IMR-90 (cell line): ENCODE data around the gene MSI2. TPM values are rescaled to one million over a fixed set of nuclear protein-coding genes. Genes with fewer than 3 reads are reported as not detected.

Experiments
- ATAC-seq: fragments of 200-7000 bp; cut with Tn5 transposase; 2 replicates; pipeline ENCODE4 v1.9.1; 2020; ENCODE audit warnings: low read depth, mild to moderate bottlenecking, moderate library complexity
- BruUV-seq: library from RNA; stranded (reverse); fragments of 400-500 nt; replicated peaks from 2 replicates; lab custom pipeline; 2021; lab: Mats Ljungman, UMichigan
- CTCF ChIA-PET: fragments of 300-600 bp; formaldehyde crosslinking; extraction: SDS; loops from one replicate; lab custom pipeline; 2021; ENCODE audit warnings: antibody characterized with exemption; lab: Yijun Ruan, JAX
- POLR2A ChIA-PET: fragments of 300-600 bp; sonication (Branson Sonifier 250); formaldehyde crosslinking; loops from one replicate; lab custom pipeline; 2022; ENCODE audit warnings: antibody characterized with exemption; ENCODE audit not compliant: unreplicated experiment; lab: Charles Lee
- DNase-seq: peaks from one replicate; pipeline ENCODE4 v3.0.0; 2013
- H2AFZ ChIP-seq: replicated peaks from 2 replicates; pipeline ENCODE3; 2013; ENCODE audit warnings: low read length, mild to moderate bottlenecking; ENCODE audit not compliant: poor library complexity
- H2AK5ac ChIP-seq: 2 replicates; pipeline ENCODE4 v1.6.1; 2013; ENCODE audit warnings: low read depth, low read length, inconsistent platforms
- H2AK9ac ChIP-seq: replicated peaks from 2 replicates; pipeline ENCODE3; 2013; ENCODE audit warnings: mild to moderate bottlenecking, low read depth, low read length, moderate library complexity; ENCODE audit not compliant: poor library complexity
- H2BK120ac ChIP-seq: 2 replicates; pipeline ENCODE4 v1.6.1; 2013; ENCODE audit warnings: low read depth, low read length, inconsistent platforms
- H2BK15ac ChIP-seq: 3 replicates; pipeline ENCODE4 v1.6.1; 2013; ENCODE audit warnings: low read depth, low read length, inconsistent platforms
- H2BK20ac ChIP-seq: 2 replicates; pipeline ENCODE4 v1.6.1; 2013; ENCODE audit warnings: low read depth, mild to moderate bottlenecking, inconsistent platforms, low read length, moderate library complexity
- H2BK5ac ChIP-seq: 2 replicates; pipeline ENCODE4 v1.6.1; 2013; ENCODE audit warnings: mild to moderate bottlenecking, low read depth, low read length, inconsistent platforms; ENCODE audit not compliant: poor library complexity, severe bottlenecking
- H3K14ac ChIP-seq: replicated peaks from 2 replicates; pipeline ENCODE4 v1.6.1; 2013; ENCODE audit warnings: low read depth, low read length, inconsistent platforms
- H3K18ac ChIP-seq: 2 replicates; pipeline ENCODE4 v1.6.1; 2013; ENCODE audit warnings: low read depth, low read length, control low read depth
- H3K23ac ChIP-seq: 2 replicates; pipeline ENCODE4 v1.6.1; 2013; ENCODE audit warnings: low read depth, low read length, inconsistent platforms
- H3K27ac ChIP-seq: 2 replicates; pipeline ENCODE4 v1.5.1; 2013; ENCODE audit warnings: mild to moderate bottlenecking, control low read depth, low read length; ENCODE audit not compliant: insufficient read depth
- H3K27me3 ChIP-seq: 2 replicates; pipeline ENCODE4 v1.6.1; 2013; ENCODE audit warnings: low read length; ENCODE audit not compliant: control insufficient read depth, insufficient read depth
- H3K36me3 ChIP-seq: 2 replicates; pipeline ENCODE4 v1.6.1; 2013; ENCODE audit warnings: low read length, mixed read lengths; ENCODE audit not compliant: control insufficient read depth, insufficient read depth
- H3K4ac ChIP-seq: 2 replicates; pipeline ENCODE4 v1.6.1; 2013; ENCODE audit warnings: low read depth, low read length, inconsistent platforms
- H3K4me1 ChIP-seq: 2 replicates; pipeline ENCODE4 v1.6.1; 2013; ENCODE audit warnings: low read length, mixed read lengths; ENCODE audit not compliant: control insufficient read depth, insufficient read depth
- H3K4me2 ChIP-seq: 2 replicates; pipeline ENCODE4 v1.6.1; 2013; ENCODE audit warnings: low read depth, mild to moderate bottlenecking, control low read depth, low read length, moderate library complexity
- H3K4me3 ChIP-seq: 2 replicates; pipeline ENCODE4 v1.5.1; 2013; ENCODE audit warnings: low read depth, mild to moderate bottlenecking, control low read depth, low read length, moderate library complexity; ENCODE audit not compliant: insufficient read depth
- H3K56ac ChIP-seq: 2 replicates; pipeline ENCODE4 v1.6.1; 2013; ENCODE audit warnings: low read length, inconsistent platforms; ENCODE audit not compliant: insufficient read depth; ENCODE audit errors: extremely low read depth
- H3K79me1 ChIP-seq, 2 experiments: 2 replicates each; pipeline ENCODE4 v1.6.1; 2013; ENCODE audit warnings: low read length in 2 of 2, inconsistent platforms in 1 of 2, low read depth in 1 of 2
- H3K9ac ChIP-seq: 2 replicates; pipeline ENCODE4 v1.6.1; 2013; ENCODE audit warnings: low read depth, low read length, control low read depth
- H3K9me1 ChIP-seq: 2 replicates; pipeline ENCODE4 v1.6.1; 2013; ENCODE audit warnings: low read length, inconsistent platforms; ENCODE audit not compliant: insufficient read depth
- H3K9me3 ChIP-seq: 2 replicates; pipeline ENCODE4 v1.6.1; 2013; ENCODE audit warnings: low read length; ENCODE audit not compliant: control insufficient read depth, insufficient read depth
- H4K20me1 ChIP-seq: 2 replicates; pipeline ENCODE4 v1.6.1; 2013; ENCODE audit warnings: low read length, inconsistent platforms; ENCODE audit not compliant: insufficient read depth
- H4K5ac ChIP-seq: 2 replicates; pipeline ENCODE4 v1.6.1; 2013; ENCODE audit warnings: mild to moderate bottlenecking, low read depth, low read length, control low read depth
- H4K8ac ChIP-seq, 2 experiments: 2 replicates each; pipeline ENCODE4 v1.6.1; 2013; ENCODE audit warnings: low read depth in 2 of 2, low read length in 2 of 2, control low read depth in 1 of 2, inconsistent platforms in 1 of 2
- H4K91ac ChIP-seq: 2 replicates; pipeline ENCODE4 v1.6.1; 2013; ENCODE audit warnings: low read depth, low read length, inconsistent platforms; ENCODE audit not compliant: insufficient read depth
- BHLHE40 ChIP-seq: fragments of 150-350 bp; IDR thresholded peaks from 2 replicates; pipeline ENCODE4 v1.6.1; 2016; ENCODE audit warnings: mild to moderate bottlenecking, low read depth, low read length
- CEBPB ChIP-seq: IDR thresholded peaks from 2 replicates; pipeline ENCODE4 v1.6.1; 2012; ENCODE audit warnings: low read depth, low read length, improper control_type of control experiment
- CHD1 ChIP-seq: IDR thresholded peaks from 2 replicates; pipeline ENCODE4 v1.6.1; 2012; ENCODE audit warnings: low read depth, low read length, improper control_type of control experiment
- CTCF ChIP-seq: conservative IDR thresholded peaks from 2 replicates; pipeline ENCODE4 v1.5.1; 2012; ENCODE audit warnings: mild to moderate bottlenecking, low read depth, low read length, improper control_type of control experiment
- ELK1 ChIP-seq: fragments of 150-350 bp; IDR thresholded peaks from 2 replicates; pipeline ENCODE4 v1.6.1; 2016; ENCODE audit warnings: low read depth, mild to moderate bottlenecking, low read length, moderate library complexity, borderline replicate concordance
- FOS ChIP-seq: fragments of 150-350 bp; IDR thresholded peaks from 2 replicates; pipeline ENCODE4 v1.6.1; 2016; ENCODE audit warnings: low read depth, low read length
- MAFK ChIP-seq: IDR thresholded peaks from 2 replicates; pipeline ENCODE4 v1.6.1; 2012; ENCODE audit warnings: low read depth, low read length, improper control_type of control experiment
- MAZ ChIP-seq: IDR thresholded peaks from 2 replicates; pipeline ENCODE4 v1.6.1; 2012; ENCODE audit warnings: low read depth, mild to moderate bottlenecking, low read length, improper control_type of control experiment, moderate library complexity, borderline replicate concordance
- MXI1 ChIP-seq: IDR thresholded peaks from 2 replicates; pipeline ENCODE4 v1.6.1; 2012; ENCODE audit warnings: low read depth, mild to moderate bottlenecking, low read length, moderate library complexity, borderline replicate concordance
- NFE2L2 ChIP-seq: fragments of 150-350 bp; IDR thresholded peaks from 2 replicates; pipeline ENCODE4 v1.6.1; 2016; ENCODE audit warnings: low read depth, mild to moderate bottlenecking, low read length
- POLR2A ChIP-seq: IDR thresholded peaks from 2 replicates; pipeline ENCODE4 v1.6.1; 2012; ENCODE audit warnings: mild to moderate bottlenecking, low read depth, low read length
- RAD21 ChIP-seq: IDR thresholded peaks from 2 replicates; pipeline ENCODE4 v1.6.1; 2012; ENCODE audit warnings: low read length, improper control_type of control experiment
- RCOR1 ChIP-seq: IDR thresholded peaks from 2 replicates; pipeline ENCODE4 v1.6.1; 2012; ENCODE audit warnings: mild to moderate bottlenecking, low read length, improper control_type of control experiment; ENCODE audit not compliant: insufficient replicate concordance
- RFX5 ChIP-seq: IDR thresholded peaks from 2 replicates; pipeline ENCODE4 v1.8.0; 2012; ENCODE audit warnings: low read depth, mild to moderate bottlenecking, low read length, moderate library complexity
- SMC3 ChIP-seq: fragments of 150-350 bp; IDR thresholded peaks from 2 replicates; pipeline ENCODE4 v1.6.1; 2016; ENCODE audit warnings: low read depth, mild to moderate bottlenecking, antibody characterized with exemption, low read length, moderate library complexity
- USF2 ChIP-seq: fragments of 150-350 bp; IDR thresholded peaks from 2 replicates; pipeline ENCODE4 v1.6.1; 2017; ENCODE audit warnings: mild to moderate bottlenecking, antibody characterized with exemption, low read length, low read depth
- WGBS, 2 experiments: methylation state at CpG; one replicate each; pipeline versions ENCODE4 v1.1.5 to v1.1.7; 2013; ENCODE audit warnings: missing lambda C conversion rate in 2 of 2; ENCODE audit not compliant: insufficient read length in 1 of 2; ENCODE audit errors: extremely low coverage in 2 of 2; 5-methylcytosine and 5-hydroxymethylcytosine counted together
- dilution Hi-C: fragments of 300-500 bp; cut with HindIII; formaldehyde crosslinking; loops from one replicate; pipeline ENCODE4 v1.14.3; 2018; ENCODE audit warnings: low sequenced_read_pairs; ENCODE audit not compliant: unreplicated experiment
- in situ Hi-C: fragments of 300-500 bp; cut with MboI; formaldehyde crosslinking; loops from 3 replicates; pipeline ENCODE4 v1.14.3; 2019; ENCODE audit warnings: low sequenced_read_pairs, inconsistent platforms, mixed read lengths
- intact Hi-C: fragments of 100-400 bp; cut with micrococcal nuclease; formaldehyde crosslinking; loops from 2 replicates; pipeline ENCODE4 v1.10.0; 2022
- polyA plus RNA-seq, 3 experiments: library from polyadenylated mRNA; depleted of rRNA; stranded (reverse); fragments of >200 nt; gene quantifications; 2 replicates each; pipeline ENCODE4 v1.2.3, GENCODE V29; 2012; ENCODE audit warnings: low replicate concordance in 1 of 3
- total RNA-seq: library from RNA; depleted of rRNA; stranded (reverse); fragments of >200 nt; gene quantifications from 2 replicates; pipeline ENCODE4 v1.2.3, GENCODE V29; 2012

The MSI2 gene
- total and polyA plus RNA-seq, 2 of the 4 experiments (the other 2 are of a cell fraction) = 13.0 to 16.0 TPM

DNA sequence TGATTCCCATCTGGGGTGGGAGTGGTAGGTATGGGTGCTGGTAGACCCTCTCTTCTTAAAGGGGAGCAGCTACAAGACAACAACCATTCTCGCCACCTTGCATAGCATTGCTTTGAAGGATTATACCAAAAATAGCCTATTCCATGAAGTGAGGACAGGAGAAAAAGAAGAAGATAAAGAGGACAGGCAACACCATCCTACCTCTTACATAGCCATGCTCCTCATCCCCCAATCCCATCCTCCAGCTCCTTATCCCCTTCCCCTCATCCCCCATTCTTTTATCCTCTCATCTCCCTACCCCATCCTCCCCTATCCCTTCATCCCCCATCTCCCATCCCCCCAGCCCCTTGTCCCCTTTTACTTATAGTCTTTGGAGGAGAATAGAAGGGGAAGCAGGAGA is 459.7 kb downstream of the MSI2 start:
- no peak overlapping the region for H3K4me2 ChIP-seq
- no peak overlapping the region for H4K8ac ChIP-seq
- no peaks in the 10 kb centered on the region for H3K9me1 ChIP-seq
- H3K27ac ChIP-seq = no peak overlapping the region
- no peak overlapping the region for H2BK15ac ChIP-seq
- H4K5ac ChIP-seq = no peak overlapping the region
- no peaks in the 10 kb centered on the region for H3K9me3 ChIP-seq
- BruUV-seq = no TSS peak
- no peak overlapping the region for H3K4ac ChIP-seq
- DNase-seq (no peak), ATAC-seq (no peak)
- WGBS, 2 experiments = no CpG with 5 or more reads among the region's 1 CpG
- ChIA-PET CTCF (no interaction called here), POLR2A (no interaction called here)
- H2BK5ac ChIP-seq = no peak overlapping the region
- no peaks in the 10 kb centered on the region for H4K20me1 ChIP-seq
- H3K79me1 ChIP-seq = no peaks in the 10 kb centered on the region
- no peak overlapping the region for H2AK5ac ChIP-seq
- H3K56ac ChIP-seq = no peak overlapping the region
- TF ChIP-seq MAZ (no peak), SMC3 (no peak), FOS (no peak), ELK1 (no peak), CHD1 (no peak), RFX5 (no peak), CTCF (no peak), RAD21 (no peak), USF2 (no peak), NFE2L2 (no peak), RCOR1 (no peak), MXI1 (no peak), BHLHE40 (no peak), CEBPB (no peak), MAFK (no peak), POLR2A (no peak)
- intact Hi-C loops (no loop called here), dilution Hi-C loops (no loop called here), in situ Hi-C loops (no loop called here)
- no peak overlapping the region for H2AK9ac ChIP-seq
- H3K4me1 ChIP-seq = no peaks in the 10 kb centered on the region
- no peaks in the 10 kb centered on the region for H3K36me3 ChIP-seq
- H3K23ac ChIP-seq = no peak overlapping the region
- no peak overlapping the region for H3K18ac ChIP-seq
- H4K91ac ChIP-seq = no peak overlapping the region
- H2BK120ac ChIP-seq = no peak overlapping the region
- H2BK20ac ChIP-seq = no peak overlapping the region
- no peak overlapping the region for H3K14ac ChIP-seq
- no peak overlapping the region for H3K9ac ChIP-seq
- peaks cover 44% of the 10 kb centered on the region for H3K27me3 ChIP-seq
- H3K4me3 ChIP-seq = no peak overlapping the region
- no peak overlapping the region for H2AFZ ChIP-seq
